ENCODE measurements around the gene CLSTN2. TPM values are rescaled to one million over a fixed set of nuclear protein-coding genes. Genes with fewer than 3 reads are reported as not detected.

CLSTN2 gene
- polyA plus RNA-seq, 3 donors = not detected

DNA sequence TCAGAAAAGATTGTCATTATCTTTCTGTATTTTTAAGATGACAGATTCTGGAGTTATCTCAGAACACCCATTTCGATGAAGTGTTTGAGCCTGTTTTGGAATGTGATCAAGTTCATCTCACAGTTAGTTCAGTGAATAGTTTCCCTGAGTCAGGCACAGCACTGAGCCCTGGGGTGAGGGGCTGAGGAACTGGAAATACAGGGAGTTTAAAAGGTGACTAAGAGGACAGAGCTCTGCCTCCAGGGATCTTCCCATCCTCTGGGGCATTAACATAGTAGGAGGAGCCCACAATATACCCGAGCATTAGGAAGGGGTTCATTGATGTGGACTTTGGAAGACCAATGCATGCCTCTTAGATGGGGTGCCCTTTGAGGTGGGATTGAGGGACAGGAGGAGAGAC, 355.1 kb downstream of the CLSTN2 start:
- H3K27me3 Mint-ChIP-seq (ENCODE audit: low read depth in 3 of 3) = peaks cover 1 to 5% (median 4%) of the 10 kb centered on the region in 3 donors
- no peaks in the 10 kb centered on the region for H3K79me2 ChIP-seq (ENCODE audit: insufficient read depth, low read length)
- no peak for DNase-seq
- H3K9me3 ChIP-seq (replicated peaks in 1 of 2; ENCODE audit: control insufficient read depth in 1 of 2, insufficient read depth in 1 of 2, low read length in 2 of 2) = no peaks in the 10 kb centered on the region
- WGBS (ENCODE audit: insufficient coverage) = 92% methylated on average over 2 of the region's 2 CpGs
- TF ChIP-seq, protein P1, sequence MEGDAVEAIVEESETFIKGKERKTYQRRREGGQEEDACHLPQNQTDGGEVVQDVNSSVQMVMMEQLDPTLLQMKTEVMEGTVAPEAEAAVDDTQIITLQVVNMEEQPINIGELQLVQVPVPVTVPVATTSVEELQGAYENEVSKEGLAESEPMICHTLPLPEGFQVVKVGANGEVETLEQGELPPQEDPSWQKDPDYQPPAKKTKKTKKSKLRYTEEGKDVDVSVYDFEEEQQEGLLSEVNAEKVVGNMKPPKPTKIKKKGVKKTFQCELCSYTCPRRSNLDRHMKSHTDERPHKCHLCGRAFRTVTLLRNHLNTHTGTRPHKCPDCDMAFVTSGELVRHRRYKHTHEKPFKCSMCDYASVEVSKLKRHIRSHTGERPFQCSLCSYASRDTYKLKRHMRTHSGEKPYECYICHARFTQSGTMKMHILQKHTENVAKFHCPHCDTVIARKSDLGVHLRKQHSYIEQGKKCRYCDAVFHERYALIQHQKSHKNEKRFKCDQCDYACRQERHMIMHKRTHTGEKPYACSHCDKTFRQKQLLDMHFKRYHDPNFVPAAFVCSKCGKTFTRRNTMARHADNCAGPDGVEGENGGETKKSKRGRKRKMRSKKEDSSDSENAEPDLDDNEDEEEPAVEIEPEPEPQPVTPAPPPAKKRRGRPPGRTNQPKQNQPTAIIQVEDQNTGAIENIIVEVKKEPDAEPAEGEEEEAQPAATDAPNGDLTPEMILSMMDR (IDR thresholded peaks at IDR 0.05) = no peak
- no peaks in the 10 kb centered on the region for H3K36me3 ChIP-seq (replicated peaks in 1 of 2; ENCODE audit: control insufficient read depth in 1 of 2, insufficient read depth in 2 of 2, low read length in 2 of 2)
- H3K27me3 ChIP-seq (ENCODE audit: control insufficient read depth in 2 of 2, insufficient read depth in 2 of 2, low read length in 2 of 2) = no peaks in the 10 kb centered on the region
- H3K9ac ChIP-seq (ENCODE audit: insufficient read depth, low read length, poor library complexity, severe bottlenecking) = no peak overlapping the region
- no peak overlapping the region for H3K4me3 ChIP-seq (replicated peaks in 1 of 3; ENCODE audit: low read depth in 2 of 3, low read length in 3 of 3)
- H3K9me3 Mint-ChIP-seq = peaks cover 0 to 7% (median 0%) of the 10 kb centered on the region in 7 donors
- no peaks in the 10 kb centered on the region for H3K4me1 Mint-ChIP-seq
- no peak overlapping the region for H3K27ac ChIP-seq (ENCODE audit: low read depth in 1 of 2, low read length in 2 of 2)
- H3K36me3 Mint-ChIP-seq = no peaks in the 10 kb centered on the region
- no peak overlapping the region for H3K4me2 ChIP-seq (replicated peaks; ENCODE audit: extremely low read depth, low read length, poor library complexity, severe bottlenecking)
- peak overlapping the region in 1 of 7 donors; percentile 8 for H3K27ac Mint-ChIP-seq
- H4K20me1 ChIP-seq (ENCODE audit: insufficient read depth, low read length) = no peaks in the 10 kb centered on the region
- intact Hi-C loops (cut with micrococcal nuclease) = no loop called here
- H2AFZ ChIP-seq (ENCODE audit: insufficient read depth, low read depth, low read length, poor library complexity, severe bottlenecking) = no peak overlapping the region
- no peak overlapping the region for H3K4me3 Mint-ChIP-seq
- H3K4me1 ChIP-seq (ENCODE audit: control insufficient read depth in 1 of 2, insufficient read depth in 2 of 2, low read length in 2 of 2) = no peaks in the 10 kb centered on the region

DNA sequence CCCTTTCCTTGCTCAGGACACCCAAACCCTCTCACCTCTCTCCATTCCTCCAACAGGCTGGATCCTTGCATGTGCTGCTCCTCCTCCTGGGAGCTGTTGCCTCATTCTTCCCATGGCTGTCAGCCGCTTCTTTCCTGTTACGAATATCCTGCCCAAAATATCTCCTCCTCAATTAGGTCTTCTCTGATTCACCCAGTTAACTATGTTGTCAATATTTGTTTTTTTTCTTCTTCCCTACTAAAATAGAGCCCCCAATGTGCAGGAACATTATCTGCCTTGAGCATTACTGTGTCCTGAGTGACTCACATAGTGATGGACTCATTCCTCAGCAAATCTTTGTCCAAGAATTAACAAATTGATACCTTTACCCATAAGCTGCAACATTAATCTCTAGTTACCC, 357.2 kb downstream of the CLSTN2 start:
- Mint-ChIP-seq H3K27ac (no peak overlapping the region), H3K4me3 (no peak overlapping the region), H3K27me3 (ENCODE audit: low read depth in 3 of 3) (peaks cover 1 to 3% (median 3%) of the 10 kb centered on the region in 3 donors), H3K9me3 (peaks cover 0 to 7% (median 0%) of the 10 kb centered on the region in 7 donors), H3K4me1 (no peaks in the 10 kb centered on the region), H3K36me3 (no peaks in the 10 kb centered on the region)
- no peaks in the 10 kb centered on the region for H4K20me1 ChIP-seq (ENCODE audit: insufficient read depth, low read length)
- 92% methylated on average over 2 of the region's 2 CpGs for WGBS (ENCODE audit: insufficient coverage)
- no peaks in the 10 kb centered on the region for H3K9me3 ChIP-seq (replicated peaks in 1 of 2; ENCODE audit: control insufficient read depth in 1 of 2, insufficient read depth in 1 of 2, low read length in 2 of 2)
- no peak overlapping the region for H2AFZ ChIP-seq (ENCODE audit: insufficient read depth, low read depth, low read length, poor library complexity, severe bottlenecking)
- no peaks in the 10 kb centered on the region for H3K27me3 ChIP-seq (ENCODE audit: control insufficient read depth in 2 of 2, insufficient read depth in 2 of 2, low read length in 2 of 2)
- H3K27ac ChIP-seq (ENCODE audit: low read depth in 1 of 2, low read length in 2 of 2) = no peak overlapping the region
- intact Hi-C loops (cut with micrococcal nuclease) = no loop called here
- DNase-seq = no peak
- H3K79me2 ChIP-seq (ENCODE audit: insufficient read depth, low read length) = no peaks in the 10 kb centered on the region
- no peak overlapping the region for H3K9ac ChIP-seq (ENCODE audit: insufficient read depth, low read length, poor library complexity, severe bottlenecking)
- H3K4me1 ChIP-seq (ENCODE audit: control insufficient read depth in 1 of 2, insufficient read depth in 2 of 2, low read length in 2 of 2) = no peaks in the 10 kb centered on the region
- H3K4me3 ChIP-seq (replicated peaks in 1 of 3; ENCODE audit: low read depth in 2 of 3, low read length in 3 of 3) = no peak overlapping the region
- no peaks in the 10 kb centered on the region for H3K36me3 ChIP-seq (replicated peaks in 1 of 2; ENCODE audit: control insufficient read depth in 1 of 2, insufficient read depth in 2 of 2, low read length in 2 of 2)
- TF ChIP-seq, protein P1 (IDR thresholded peaks at IDR 0.05) = no peak
- no peak overlapping the region for H3K4me2 ChIP-seq (replicated peaks; ENCODE audit: extremely low read depth, low read length, poor library complexity, severe bottlenecking)
